HL-60 (cell line): ENCODE data around the gene PYHIN1.

Source experiments
- DNase-seq, 2 experiments: peaks; one replicate each; pipeline ENCODE4 v3.0.0-alpha.2; 2010 to 2020; ENCODE audit warnings: low read depth in 1 of 2, low spot score in 1 of 2
- H3K27ac ChIP-seq: fragments of 250-450 bp; sonication (Bioruptor Pico); replicated peaks from 2 replicates; pipeline ENCODE4 v1.5.1; 2020; ENCODE audit warnings: mild to moderate bottlenecking, moderate library complexity
- H3K27me3 ChIP-seq: fragments of 250-450 bp; sonication (Bioruptor Pico); 2 replicates; pipeline ENCODE4 v1.5.1; 2021; ENCODE audit warnings: mild to moderate bottlenecking, moderate library complexity; ENCODE audit not compliant: insufficient read depth, poor library complexity, severe bottlenecking
- H3K4me3 ChIP-seq: replicated peaks from 2 replicates; pipeline ENCODE4 v1.5.1; 2011; ENCODE audit warnings: mild to moderate bottlenecking, control low read depth, low read length; ENCODE audit not compliant: insufficient read depth
- GABPA ChIP-seq: IDR thresholded peaks from 2 replicates; pipeline ENCODE4 v1.6.1; 2012; ENCODE audit warnings: low read depth
- POLR2AphosphoS5 ChIP-seq: IDR thresholded peaks from 2 replicates; pipeline ENCODE4 v1.6.1; 2012; ENCODE audit warnings: low read depth
- SPI1 ChIP-seq: IDR thresholded peaks from 2 replicates; pipeline ENCODE4 v1.6.1; 2012; ENCODE audit warnings: low read depth, mild to moderate bottlenecking, borderline replicate concordance
- TF ChIP-seq, protein P1 (sequence below): IDR thresholded peaks from 2 replicates; pipeline ENCODE4 v1.6.1; 2012; ENCODE audit warnings: low read depth; ENCODE audit not compliant: insufficient replicate concordance
- TF ChIP-seq, protein P2 (sequence below): IDR thresholded peaks from one replicate; pipeline ENCODE4 v1.5.1; 2011; ENCODE audit warnings: low read length, control low read depth, inconsistent platforms; ENCODE audit not compliant: insufficient read depth

Gene PYHIN1

DNA sequence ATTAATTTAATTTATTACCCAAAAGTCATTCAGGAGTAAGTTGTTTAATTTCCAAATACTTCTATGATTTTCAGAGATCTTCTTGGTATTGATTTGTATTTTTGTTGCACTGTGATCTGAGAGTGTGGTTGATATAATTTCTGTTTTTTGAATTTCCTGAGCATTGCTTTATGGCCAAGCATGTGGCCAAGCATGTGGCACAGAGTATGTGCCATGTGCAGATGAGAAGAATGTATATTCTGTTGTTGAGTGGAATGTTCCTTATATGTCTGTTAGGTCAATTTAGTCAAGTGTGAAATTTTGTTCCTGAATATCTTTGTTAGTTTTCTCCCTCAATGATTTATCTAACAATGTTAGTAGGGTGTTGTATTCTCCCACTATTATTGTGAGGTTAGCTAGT lies 53.0 kb downstream of the PYHIN1 start:
- Histone ChIP-seq H3K4me3 (no peak overlapping the region), H3K27me3 (no peaks in the 10 kb centered on the region), H3K27ac (no peak overlapping the region)
- TF ChIP-seq SPI1: no peak
- DNase-seq: no peak

DNA sequence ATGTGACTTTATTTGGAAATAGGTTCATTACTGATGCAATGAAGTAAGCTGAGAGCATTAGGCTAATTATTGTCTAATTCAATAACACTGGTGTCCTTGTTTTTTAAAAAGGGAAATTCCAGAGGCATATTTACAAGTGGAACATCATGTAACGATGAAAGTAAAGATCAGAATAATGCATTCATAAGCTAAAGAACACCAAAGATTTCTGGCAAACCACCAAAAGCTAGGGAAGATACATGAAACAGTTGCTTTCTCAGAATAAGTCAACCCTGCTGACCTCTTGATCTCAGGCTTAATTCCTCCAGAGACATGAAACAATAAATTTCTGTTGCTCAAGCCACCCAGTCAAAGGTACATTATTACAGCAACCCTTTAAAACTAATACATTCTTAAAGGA lies 58.1 kb downstream of the PYHIN1 start:
- H3K4me3 ChIP-seq: no peak overlapping the region
- no peaks in the 10 kb centered on the region for H3K27me3 ChIP-seq
- TF ChIP-seq SPI1 (no peak), GABPA (no peak), POLR2AphosphoS5 (no peak)
- TF ChIP-seq, protein P1, sequence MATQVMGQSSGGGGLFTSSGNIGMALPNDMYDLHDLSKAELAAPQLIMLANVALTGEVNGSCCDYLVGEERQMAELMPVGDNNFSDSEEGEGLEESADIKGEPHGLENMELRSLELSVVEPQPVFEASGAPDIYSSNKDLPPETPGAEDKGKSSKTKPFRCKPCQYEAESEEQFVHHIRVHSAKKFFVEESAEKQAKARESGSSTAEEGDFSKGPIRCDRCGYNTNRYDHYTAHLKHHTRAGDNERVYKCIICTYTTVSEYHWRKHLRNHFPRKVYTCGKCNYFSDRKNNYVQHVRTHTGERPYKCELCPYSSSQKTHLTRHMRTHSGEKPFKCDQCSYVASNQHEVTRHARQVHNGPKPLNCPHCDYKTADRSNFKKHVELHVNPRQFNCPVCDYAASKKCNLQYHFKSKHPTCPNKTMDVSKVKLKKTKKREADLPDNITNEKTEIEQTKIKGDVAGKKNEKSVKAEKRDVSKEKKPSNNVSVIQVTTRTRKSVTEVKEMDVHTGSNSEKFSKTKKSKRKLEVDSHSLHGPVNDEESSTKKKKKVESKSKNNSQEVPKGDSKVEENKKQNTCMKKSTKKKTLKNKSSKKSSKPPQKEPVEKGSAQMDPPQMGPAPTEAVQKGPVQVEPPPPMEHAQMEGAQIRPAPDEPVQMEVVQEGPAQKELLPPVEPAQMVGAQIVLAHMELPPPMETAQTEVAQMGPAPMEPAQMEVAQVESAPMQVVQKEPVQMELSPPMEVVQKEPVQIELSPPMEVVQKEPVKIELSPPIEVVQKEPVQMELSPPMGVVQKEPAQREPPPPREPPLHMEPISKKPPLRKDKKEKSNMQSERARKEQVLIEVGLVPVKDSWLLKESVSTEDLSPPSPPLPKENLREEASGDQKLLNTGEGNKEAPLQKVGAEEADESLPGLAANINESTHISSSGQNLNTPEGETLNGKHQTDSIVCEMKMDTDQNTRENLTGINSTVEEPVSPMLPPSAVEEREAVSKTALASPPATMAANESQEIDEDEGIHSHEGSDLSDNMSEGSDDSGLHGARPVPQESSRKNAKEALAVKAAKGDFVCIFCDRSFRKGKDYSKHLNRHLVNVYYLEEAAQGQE: no peak
- TF ChIP-seq, protein P2, sequence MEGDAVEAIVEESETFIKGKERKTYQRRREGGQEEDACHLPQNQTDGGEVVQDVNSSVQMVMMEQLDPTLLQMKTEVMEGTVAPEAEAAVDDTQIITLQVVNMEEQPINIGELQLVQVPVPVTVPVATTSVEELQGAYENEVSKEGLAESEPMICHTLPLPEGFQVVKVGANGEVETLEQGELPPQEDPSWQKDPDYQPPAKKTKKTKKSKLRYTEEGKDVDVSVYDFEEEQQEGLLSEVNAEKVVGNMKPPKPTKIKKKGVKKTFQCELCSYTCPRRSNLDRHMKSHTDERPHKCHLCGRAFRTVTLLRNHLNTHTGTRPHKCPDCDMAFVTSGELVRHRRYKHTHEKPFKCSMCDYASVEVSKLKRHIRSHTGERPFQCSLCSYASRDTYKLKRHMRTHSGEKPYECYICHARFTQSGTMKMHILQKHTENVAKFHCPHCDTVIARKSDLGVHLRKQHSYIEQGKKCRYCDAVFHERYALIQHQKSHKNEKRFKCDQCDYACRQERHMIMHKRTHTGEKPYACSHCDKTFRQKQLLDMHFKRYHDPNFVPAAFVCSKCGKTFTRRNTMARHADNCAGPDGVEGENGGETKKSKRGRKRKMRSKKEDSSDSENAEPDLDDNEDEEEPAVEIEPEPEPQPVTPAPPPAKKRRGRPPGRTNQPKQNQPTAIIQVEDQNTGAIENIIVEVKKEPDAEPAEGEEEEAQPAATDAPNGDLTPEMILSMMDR: no peak
- DNase-seq: no peak
- H3K27ac ChIP-seq: no peak overlapping the region

DNA sequence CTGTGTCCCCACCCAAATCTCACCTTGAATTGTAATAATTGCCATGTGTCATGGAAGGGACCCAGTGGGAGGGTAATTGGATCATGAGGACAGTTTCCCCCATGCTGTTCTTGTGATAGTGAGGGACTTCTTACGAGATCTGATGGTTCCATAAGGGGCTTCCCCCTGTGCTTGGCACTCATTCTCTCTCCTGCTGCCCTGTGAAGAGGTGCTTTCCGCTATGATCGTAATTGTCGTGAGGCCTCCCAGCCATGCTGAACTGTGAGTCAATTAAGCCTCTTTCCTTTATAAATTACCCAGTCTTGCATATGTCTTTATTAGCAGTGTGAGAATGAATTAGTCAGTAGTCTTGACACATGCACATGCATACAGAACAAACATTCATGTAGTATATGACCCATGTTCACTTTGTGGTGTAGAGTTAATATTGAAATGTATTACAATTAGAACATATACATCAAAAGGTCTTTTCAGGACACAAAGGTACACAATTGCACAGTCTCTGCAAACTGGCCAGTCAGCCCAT lies 61.5 kb downstream of the PYHIN1 start:
- TF ChIP-seq, protein P1: no peak
- TF ChIP-seq, protein P2: no peak
- TF ChIP-seq SPI1: no peak
- TF ChIP-seq POLR2AphosphoS5: no peak
- TF ChIP-seq GABPA: no peak
- no peak for DNase-seq
- Histone ChIP-seq H3K27me3 (no peaks in the 10 kb centered on the region), H3K4me3 (no peak overlapping the region), H3K27ac (no peak overlapping the region)

- Histone ChIP-seq H3K27me3 (no peaks in the 10 kb centered on the region), H3K27ac (no peak overlapping the region), H3K4me3 (no peak overlapping the region)
- TF ChIP-seq POLR2AphosphoS5 (no peak), GABPA (no peak), SPI1 (no peak)
- TF ChIP-seq, protein P2: no peak
- TF ChIP-seq, protein P1: no peak
- DNase-seq: no peak
These were observed 65.6 kb downstream of the PYHIN1 start for GRCh38 chr1:158996998-158997397.
